OCI-M2 (cell line): ENCODE measurements around the gene IFI44.

Source experiments
- DNase-seq: peaks from one replicate; lab custom pipeline; 2025; ENCODE audit not compliant: unreplicated experiment; lab: John Stamatoyannopoulos, UW

IFI44 gene

DNA sequence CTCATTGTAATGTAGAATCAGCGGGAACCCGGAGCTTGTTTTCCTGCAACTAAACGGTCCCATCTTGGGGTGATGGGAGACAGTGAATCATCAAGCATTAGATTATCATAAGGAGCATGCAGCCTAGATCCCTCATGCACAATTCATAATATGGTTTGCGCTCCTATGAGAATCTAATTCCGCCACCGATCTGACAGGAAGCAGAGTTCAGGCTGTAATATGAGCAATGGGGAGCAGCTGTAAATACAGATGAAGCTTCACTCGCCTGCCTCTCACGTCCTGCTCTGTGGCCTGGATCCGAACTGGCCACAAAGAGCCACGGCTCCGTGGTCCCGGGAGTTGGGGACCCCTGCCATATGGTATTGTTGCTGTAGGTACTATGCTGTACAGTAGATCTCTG is 1.6 kb downstream of the IFI44 start:
- no peak for DNase-seq

DNA sequence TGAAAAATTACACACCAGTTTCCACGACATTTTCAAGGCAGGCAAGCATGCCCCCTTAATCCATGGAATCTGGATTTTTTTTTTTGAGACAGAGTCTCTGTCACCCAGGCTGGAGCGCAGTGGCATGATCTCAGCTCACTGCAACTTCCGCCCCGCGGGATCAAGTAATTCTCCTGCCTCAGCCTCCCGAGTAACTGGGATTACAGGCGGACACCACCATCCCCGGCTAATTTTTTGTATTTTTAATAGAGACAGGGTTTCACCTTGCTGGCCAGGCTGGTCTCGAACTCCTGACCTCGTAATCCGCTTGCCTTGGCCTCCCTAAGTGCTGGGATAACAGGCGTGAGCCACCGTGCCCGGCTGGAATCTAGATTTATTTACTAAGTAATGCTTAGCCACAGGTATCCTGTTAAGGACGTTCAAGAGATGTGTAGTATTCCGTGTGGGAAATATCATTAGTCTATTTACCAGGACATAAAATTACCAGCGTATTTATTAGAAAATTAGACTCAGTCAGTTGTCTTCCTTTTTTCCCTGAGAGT is 2.5 kb downstream of the IFI44 start:
- no peak for DNase-seq

DNA sequence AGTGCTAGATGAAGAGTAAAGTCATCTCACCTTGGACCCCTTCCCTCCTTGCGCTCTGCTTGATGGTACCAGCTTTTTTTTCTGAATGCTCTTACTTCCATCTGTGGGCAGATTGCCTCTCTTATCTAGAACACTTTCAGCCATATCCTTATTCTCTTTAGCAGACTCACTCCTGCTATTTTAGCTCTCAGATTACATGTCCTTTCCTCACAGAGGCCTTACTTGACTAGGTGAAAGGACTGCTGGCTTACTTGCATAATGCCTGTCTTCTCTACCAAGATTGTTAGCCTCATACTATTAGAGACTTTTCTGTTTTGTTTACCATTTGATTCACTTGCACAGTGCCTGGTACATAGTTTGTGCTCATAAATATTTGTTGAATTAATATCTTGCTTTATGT is 9.3 kb downstream of the IFI44 start:
- no peak for DNase-seq

DNA sequence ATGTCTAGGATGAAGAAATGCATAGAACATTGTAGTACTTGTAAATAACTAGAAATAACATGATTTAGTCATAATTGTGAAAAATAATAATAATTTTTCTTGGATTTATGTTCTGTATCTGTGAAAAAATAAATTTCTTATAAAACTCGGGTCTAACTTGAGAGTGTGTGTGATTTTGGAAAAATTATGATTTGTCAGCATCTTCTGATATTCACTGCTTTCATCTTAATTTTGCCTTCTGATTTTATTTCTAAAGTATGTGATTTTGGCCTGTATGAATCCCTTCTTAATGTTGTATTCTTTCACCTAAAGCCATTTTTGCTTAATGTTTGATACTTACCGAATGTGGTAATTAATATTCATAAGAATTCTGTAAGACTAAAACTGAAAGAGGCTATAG is 14.3 kb downstream of the IFI44 start:
- no peak for DNase-seq

DNA sequence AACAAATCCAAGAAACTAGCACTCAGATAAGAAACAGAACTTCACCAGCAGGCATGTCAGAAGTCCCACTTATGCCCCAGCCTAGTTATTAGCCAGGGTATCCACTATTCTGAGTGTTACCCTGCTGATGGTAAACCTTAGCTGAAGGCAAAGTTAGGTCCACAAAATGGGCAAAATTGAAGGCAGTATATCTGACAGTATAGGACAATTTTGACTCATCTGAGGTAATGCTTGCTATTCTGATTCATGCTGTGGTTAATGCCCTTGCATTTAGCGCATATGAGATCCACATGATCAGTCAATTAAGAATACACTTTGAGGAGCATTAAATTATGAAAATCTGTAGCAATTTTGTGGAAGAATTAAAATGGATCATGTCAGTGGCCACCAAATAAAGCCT is 15.1 kb downstream of the IFI44 start:
- DNase-seq: no peak

DNA sequence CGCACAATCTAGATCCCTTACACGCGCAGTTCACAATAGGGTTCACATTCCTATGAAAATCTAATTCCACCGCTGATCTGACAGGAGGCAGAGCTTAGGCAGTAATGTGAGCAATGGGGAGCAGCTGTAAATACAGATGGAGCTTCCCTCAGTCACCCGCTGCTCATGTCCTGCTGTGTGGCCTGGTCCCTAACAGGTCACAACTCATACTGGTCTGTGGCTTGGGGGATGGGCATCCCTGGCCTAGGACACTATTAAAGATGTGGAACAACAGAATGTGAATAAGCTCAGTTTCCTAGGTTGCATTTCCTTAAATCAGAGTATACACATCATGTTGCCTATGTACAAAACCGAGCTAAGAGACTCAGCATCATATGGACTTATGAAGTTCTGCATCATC is 16.2 kb downstream of the IFI44 start:
- DNase-seq: no peak

DNA sequence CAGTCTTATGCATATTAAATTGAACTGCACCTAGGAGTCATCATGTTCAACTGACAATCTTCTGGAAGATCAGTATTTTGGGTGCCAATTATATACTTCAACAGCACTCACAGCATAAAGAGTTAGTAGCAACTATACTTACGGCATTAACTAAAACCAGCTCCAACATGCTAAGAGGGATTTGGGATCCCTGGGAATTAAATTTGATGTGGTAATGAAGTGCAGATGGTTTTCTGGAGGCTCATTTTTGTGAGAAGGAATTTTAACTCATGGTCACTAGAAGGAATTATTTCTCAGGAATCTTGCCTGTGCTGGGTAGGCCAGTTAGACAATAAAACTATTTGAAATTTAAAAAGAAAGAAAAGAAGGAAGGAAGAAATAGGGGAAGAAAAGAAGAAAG is 18.3 kb downstream of the IFI44 start:
- DNase-seq: no peak

DNA sequence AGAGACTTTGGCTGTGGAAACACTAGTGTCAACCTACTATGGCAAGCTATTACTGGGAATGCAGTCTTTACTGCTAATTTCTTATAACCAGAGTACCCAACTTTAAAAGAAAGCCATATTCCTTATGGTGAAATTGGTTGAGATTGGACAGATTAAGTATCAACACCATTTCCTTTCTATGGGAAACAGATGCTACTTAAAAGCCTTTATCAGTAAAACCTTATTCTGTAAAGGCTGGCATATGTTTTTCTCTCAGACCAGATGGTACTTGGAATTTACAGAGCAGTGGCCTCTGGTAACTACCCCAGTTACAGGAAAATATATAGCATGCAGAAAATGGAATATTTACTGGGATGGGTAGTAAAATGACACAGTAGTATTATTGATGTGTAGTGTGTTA is 18.8 kb downstream of the IFI44 start:
- no peak for DNase-seq

DNA sequence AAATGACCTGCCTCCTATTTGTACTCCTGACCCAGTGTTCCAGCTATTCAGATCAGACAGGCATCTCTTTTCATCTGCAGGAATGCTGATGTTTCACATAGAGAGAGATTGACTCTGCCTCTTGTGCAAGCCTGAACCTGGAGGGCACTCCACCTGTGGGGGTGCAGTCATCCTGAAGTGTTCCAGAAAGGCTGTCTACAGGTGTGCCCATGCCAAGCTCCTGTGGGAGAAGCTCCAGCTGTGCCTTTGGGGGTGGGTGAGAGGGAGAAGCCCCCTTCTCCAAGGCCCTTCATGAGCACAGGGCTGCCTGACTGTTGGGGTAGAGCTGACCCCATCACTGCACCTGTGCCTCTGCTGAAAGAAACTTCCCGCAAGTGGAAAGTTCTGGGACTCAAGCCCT is 22.8 kb downstream of the IFI44 start:
- no peak for DNase-seq

DNA sequence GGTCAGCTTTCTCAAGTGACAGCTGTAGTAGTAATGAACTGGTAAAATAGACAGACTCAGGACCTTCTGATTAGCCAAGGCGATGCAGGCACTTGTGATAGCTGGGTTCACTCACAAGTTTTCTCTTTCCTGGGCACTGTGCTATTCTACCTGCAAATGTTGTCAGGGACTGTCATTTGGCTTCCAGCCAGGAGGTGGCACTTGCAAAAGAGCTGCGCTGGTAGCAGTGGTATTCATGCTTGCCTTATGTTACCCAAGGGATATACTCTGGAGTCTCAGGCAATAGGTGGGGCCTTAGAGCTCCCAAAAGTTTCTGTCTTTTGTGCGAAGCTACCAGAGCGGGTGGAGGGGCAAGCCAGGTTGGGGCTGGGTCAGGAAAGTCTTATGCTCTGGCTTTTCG is 23.5 kb downstream of the IFI44 start:
- DNase-seq: no peak

DNA sequence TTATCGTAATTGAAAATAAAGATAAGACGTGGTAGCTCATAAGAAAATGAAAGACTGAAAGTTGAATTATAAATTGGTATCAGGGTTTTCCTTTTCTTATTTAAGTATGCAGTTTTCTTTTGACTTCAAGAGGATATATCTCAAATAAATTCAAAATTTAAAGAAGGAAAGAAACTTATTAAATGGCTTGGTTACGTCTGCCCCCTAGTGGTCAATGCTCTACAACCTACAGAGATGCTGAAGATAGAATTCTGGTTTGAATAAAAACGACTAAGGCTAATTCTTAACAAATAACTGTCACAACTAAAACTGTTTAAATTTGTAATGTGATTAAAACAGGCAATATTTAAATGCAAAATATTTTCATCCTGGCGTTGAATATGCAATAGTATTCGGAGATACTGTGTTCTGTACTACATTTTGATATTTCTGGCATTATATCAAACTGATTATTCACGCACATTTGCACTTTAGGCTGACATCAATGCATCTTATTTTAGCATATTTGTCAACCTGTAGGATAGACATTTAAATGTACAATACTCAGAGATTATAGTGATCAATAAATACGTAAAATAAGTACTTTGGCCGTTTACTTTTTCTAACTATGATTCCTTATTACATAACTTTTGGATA is 26.8 kb downstream of the IFI44 start:
- DNase-seq: no peak

DNA sequence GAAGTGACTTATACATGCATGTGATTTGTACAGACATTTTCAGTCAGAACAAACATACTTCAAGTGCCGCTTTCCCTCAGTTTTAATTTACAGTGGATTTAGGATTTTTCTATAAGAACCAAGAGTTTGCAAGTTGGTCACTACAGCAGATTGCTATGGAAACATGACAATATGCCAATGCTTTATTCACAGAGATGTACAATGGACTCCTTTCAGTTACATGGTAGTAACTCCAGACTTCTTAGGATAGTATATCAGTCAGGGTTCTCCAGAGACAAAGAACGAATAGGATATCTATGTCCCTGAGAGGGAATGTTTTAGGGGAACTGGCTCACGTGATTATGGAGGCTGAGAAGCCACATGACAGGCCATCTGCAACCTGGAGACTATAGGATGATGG is 27.4 kb downstream of the IFI44 start:
- no peak for DNase-seq

DNA sequence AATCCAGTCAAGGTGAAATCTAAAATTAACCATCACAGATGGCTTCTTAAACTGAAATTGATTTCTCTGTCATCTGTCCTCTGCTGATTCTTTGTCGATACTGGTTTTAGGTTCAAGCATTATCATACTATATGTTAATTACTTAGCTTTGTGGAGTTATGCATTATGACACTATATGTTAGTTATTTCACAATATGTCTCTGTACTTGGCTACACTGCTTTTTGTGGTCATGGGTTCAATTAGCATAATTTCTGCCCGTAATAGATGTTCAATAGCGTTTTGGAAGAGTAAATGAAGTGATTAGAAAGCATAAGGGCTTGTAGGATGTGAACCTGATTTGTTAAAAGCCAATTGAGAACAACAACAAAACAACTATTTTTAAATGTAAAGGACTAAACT is 28.2 kb downstream of the IFI44 start:
- DNase-seq: no peak

DNA sequence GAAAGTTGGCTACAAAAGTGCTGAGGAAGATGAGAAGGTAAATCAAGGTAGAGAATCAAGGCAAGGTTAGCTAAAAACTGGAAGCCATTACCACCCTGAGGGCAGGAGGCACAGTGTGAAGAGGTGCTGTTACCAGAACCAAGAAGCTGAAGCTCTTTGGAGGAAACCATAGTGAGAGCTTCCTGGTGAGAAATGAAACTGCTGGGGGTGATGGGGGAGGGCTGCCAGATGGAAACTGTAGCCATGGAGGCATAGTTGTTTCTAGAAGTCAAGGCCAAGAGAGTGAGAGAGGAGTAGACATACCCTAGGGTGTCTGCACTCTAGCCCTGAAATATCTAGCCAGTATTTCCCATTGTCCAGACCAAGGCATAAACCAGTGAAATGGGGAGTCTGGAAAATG is 28.7 kb downstream of the IFI44 start:
- DNase-seq: no peak

DNA sequence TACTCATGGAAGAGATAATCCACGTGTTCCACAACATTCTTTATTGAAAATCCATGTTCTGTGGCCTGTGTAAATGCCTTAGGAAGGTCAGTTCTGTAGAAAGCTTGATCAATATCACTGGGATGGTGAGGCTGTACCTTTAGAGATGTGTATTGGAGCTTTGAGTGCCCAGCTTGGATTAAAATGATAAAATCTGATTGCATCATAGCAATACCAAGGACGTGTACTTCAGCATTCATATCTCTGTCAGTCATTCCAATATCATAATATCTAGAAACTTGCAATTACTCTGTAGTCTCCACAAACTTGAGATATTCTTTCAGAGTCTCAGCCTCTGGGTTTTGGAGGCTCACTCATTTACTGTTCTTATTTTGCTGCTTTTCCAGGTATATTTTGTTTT is 31.6 kb downstream of the IFI44 start:
- DNase-seq: no peak

DNA sequence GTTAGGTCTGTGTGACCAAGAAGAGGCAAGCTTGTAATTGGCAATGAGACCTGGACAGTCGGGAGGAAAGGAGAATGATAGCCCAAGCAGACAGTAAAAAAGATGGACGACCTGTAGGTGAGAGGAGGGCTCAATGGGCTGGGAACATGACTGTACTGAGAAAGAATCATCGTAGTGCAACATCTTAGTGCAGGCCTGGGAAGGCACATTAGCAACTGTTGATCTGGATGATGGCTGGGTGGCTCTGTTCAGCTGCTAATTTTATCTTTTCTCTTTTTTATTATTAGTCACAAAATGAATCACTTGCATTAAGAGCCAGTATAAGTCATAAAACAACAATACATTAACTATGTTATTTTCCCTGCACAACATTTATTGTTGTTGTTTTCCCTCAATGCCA is 32.9 kb downstream of the IFI44 start:
- DNase-seq: no peak

DNA sequence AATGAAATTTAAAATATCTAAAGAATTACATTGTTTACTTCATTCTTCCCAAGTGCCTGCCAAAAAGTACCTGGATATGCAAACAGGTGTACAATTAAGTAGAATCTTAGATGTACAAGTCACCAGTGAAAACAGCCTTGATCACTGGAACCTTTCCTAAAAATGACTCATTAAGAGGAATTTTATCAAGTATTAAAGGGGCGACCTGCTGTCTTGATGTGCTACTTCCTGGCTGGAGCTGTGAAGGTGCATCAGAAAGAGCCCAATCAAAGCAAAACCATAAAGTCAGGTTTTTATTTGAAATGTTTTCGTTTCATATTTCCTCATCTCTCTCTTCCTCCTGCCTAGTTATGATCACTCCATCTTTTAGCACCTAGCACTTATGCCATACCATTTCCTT is 33.4 kb downstream of the IFI44 start:
- DNase-seq: no peak

DNA sequence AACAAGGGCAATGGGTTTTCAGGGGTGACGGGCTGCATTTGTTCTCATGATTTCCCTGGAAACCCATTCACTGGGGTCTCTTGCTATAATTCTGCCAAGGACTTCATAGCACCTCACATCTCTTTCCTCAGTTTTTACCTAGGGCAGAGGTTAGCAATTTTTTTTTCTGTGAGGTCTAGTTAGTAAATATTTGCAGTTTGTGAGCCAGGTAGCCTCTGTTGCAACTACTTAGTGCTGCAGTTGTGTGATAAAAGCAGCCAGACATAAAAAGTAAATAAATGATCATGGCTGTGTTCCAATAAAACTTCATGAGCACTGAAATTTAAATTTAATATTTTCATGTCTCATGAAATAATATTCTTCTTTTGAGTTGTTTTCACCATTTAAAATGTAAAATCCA is 37.7 kb downstream of the IFI44 start:
- no peak for DNase-seq

DNA sequence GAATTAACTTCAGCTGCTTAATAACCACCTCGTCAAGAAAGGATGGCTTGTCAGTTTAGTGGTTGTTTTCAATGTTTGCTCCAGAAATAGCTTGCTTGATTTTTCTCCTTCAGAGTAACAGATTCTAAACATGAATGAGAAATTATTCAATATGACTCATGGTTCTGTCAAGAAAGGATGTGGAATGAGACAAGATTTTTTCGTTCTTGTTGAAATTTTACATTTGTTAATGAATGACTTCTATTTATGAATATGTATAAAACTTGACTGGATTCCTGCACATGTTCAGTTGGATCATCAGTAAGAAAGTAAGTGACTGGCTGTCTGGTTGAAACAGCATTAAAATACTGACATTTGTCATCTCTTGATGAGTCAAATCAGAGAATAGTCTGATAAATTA is 38.3 kb downstream of the IFI44 start:
- no peak for DNase-seq

DNA sequence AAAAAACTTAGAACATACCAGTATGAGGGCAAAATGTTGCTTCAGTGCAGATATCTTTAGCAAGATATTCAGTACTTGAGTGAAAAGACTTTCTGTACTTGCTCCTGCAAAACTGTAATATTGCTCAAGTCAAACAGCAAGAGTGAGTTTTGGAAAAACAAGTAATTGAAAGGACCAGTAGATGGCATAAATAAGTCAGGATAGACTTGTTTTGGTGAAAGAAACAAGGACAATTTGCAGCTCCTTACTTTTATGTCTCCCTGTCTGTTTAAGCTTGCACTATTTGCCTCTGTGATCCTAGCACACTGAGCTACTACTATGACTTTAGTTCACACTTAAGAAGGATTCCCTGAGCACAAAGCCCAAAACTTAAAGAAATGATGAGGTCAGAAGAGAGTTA is 39.1 kb downstream of the IFI44 start:
- DNase-seq: no peak

DNA sequence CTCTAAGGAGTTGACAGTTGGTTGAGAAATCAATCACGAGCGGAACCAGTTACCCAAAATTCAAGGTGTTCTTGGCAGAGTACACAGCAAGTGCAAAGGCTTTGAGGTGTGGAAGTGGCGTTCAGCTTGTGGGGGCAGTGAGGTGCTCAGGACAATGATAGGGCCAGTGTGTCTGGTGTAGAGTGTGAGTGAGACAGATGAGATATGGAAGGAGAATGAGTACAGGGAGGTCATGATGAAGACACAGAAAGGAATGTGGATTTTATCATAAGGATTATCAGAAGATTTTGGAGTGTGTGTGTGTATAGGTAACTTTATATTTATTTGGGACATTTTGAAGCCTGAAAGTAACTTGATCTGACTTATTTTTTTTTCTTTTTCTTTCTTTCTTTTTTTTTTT is 40.9 kb downstream of the IFI44 start:
- DNase-seq: no peak

DNA sequence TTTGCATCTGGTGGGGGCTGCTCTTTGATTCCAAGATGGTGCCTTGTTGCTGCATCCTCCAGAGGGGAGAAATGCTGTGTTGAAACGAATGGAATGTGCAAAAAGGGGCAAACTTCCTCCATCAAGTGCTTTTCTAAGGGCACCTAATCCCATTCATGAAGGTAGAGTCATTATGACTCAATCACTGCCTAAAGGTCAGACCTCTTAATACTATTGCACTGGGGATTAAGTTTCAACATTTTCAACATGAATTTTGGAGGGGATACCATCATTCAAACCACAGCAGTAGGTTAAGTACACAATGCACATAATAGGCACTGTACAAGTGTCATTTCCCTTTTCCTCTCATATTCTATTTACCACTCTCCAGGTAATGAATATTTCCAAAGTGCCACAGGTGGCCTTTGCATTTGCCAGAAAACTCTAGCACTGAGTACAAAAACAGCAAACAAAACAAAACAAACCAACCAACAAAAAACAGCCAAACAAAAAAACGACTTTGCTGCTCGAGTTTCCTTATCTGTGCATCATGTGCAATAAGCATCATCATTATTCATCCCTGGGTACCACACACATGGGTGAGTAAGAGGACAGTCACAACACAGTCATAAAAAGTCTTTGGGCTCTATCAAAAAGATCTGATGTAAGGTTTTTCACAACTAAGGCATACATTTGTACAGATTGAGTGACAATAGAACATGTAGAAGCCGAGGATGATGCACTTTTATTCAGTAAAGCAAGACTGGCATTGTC is 42.5 kb downstream of the IFI44 start:
- no peak for DNase-seq

DNA sequence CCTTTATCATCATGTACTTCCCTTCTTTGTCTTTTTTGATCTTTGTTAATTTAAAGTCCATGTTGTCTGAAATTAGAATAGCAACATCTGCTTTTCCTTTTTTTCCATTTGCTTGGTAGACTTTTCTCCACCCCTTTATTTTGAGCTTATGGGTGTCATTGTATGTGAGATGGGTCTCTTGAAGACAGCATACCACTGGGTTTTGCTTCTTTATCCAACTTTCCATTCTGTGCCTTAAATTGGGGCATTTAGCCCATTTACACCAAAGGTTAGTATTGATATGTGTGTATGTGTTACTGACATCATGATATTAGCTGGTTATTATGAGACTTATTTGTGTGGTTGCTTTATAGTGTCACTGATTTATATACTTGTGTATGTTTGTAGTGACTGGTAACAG is 50.2 kb downstream of the IFI44 start:
- no peak for DNase-seq
